Amniotic epithelial cell (primary cell): Measurements from ENCODE around the gene TXN2.
"Not testable (repeated sequence)": the region's sequence is repeated elsewhere in the genome, so short reads cannot be mapped to it uniquely, and the experiment has no call there.

Source experiments
- DNase-seq: peaks from one replicate; pipeline ENCODE4 v3.0.0-alpha.2; 2010; ENCODE audit warnings: low read depth

The TXN2 gene

GRCh38 chr22:36431977-36432376, 49.5 kb downstream of the TXN2 start:
- no peak for DNase-seq

- no peak for DNase-seq
Measured at GRCh38 chr22:36430863-36431262, 50.6 kb downstream of the TXN2 start.

- DNase-seq = not testable (repeated sequence)
Measured at GRCh38 chr22:36427952-36428351, 53.5 kb downstream of the TXN2 start.

- DNase-seq = peak; percentile 51
Measured at GRCh38 chr22:36425977-36426523, 55.4 kb downstream of the TXN2 start.

- DNase-seq = no peak
Measured at GRCh38 chr22:36424901-36425579, 56.4 kb downstream of the TXN2 start.

GRCh38 chr22:36424466-36424865, 57.0 kb downstream of the TXN2 start:
- peak; percentile 79 for DNase-seq

- DNase-seq = peak; percentile 87
Measured at GRCh38 chr22:36423461-36424404, 57.7 kb downstream of the TXN2 start.

- no peak for DNase-seq
Measured at GRCh38 chr22:36422287-36423014, 59.0 kb downstream of the TXN2 start.

GRCh38 chr22:36419912-36420882, 61.2 kb downstream of the TXN2 start:
- DNase-seq = no peak

- peak; percentile 96 for DNase-seq
Measured at GRCh38 chr22:36419177-36419911, 62.1 kb downstream of the TXN2 start.

- DNase-seq = peak; percentile 15
Measured at GRCh38 chr22:36417281-36417686, 64.2 kb downstream of the TXN2 start.
